ENCODE measurements around the gene ZNF791.
"Not testable (repeated sequence)": the region's sequence is repeated elsewhere in the genome, so short reads cannot be mapped to it uniquely, and the experiment has no call there.

Gene ZNF791

DNA sequence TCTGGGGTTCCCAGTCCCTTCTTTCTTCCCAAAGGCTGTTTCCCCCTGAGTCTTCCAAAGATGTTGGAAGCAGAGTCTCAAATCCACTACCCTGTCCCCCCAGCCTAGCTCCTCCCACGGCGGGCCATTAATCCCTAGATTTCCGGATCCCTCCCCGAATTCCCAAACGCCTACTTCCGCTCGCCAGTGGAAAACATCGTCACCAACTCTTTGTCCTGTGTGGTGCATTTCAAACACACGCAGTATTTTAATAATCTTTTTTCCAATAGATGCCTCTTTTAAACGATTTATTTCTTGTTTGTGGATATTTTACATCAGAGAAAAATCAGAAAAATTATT, 610 bp downstream of the ZNF791 start:
- DNase-seq, result no peak
- peaks cover 50% of the 10 kb centered on the region for H3K4me1 Mint-ChIP-seq (ENCODE audit: low read depth)

DNA sequence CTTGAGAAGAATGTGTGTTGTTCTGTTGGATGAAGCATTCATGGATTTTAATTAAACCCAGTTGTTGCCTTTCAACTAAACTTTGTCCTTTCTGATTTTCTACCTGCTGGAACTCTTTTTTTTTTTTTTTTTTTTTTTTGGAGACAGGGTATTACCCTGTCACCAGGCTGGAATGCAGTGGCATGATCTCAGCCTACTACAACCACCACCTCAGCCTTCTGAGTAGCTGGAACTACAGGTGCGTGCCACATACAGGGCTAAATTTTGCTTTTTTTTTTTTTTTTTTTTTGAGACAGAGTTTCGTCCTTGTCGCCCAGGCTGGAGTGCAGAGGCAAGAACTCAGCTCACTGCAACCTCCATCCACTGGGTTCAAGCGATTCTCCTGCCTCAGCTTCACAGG, 6.9 kb downstream of the ZNF791 start:
- peaks cover 59% of the 10 kb centered on the region for H3K4me1 Mint-ChIP-seq (ENCODE audit: low read depth)
- H3K4me3 Mint-ChIP-seq, result no peak overlapping the region

More for the DNA sequence above, 610 bp downstream of the ZNF791 start:
- Mint-ChIP-seq H3K4me3 (peak overlapping the region; percentile 100), H3K27ac (peak overlapping the region; percentile 99), H3K27me3 (no peaks in the 10 kb centered on the region), H3K36me3 (ENCODE audit: low read depth) (peaks cover 63% of the 10 kb centered on the region), H3K9me3 (no peaks in the 10 kb centered on the region)

DNA sequence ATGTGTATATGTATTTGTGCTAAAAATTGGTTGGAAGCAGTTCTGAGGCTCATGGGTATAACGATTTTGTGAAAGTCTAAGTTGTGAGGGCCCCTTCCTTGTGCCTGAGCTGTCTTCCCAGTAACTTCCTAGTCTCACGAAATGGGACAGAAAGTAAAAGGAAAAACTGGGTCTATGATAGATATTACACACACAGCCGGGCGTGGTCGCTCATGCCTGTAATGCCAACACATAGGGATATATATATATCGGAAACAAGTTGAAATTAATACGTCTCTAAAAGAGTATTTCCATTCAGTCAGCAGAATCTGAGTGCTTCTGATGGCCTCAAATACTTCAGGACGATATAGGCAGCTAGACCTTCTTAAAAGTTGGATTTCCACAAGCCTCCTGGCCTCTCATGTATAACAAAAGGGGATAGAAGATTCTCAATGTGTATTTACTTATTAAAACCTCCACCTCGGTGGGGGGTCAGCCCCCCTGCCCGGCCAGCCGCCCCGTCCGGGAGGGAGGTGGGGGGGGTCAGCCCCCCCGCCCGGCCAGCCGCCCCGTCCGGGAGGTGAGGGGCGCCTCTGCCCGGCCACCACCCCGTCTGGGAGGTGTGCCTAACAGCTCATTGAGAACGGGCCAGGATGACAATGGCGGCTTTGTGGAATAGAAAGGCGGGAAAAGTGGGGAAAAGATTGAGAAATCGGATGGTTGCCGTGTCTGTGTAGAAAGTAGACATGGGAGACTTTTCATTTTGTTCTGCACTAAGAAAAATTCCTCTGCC, 10.7 kb downstream of the ZNF791 start:
- H3K4me3 Mint-ChIP-seq, H3K27ac Mint-ChIP-seq, H3K27me3 Mint-ChIP-seq, H3K9me3 Mint-ChIP-seq, DNase-seq: not testable (repeated sequence)
- peaks cover 59% of the 10 kb centered on the region for H3K36me3 Mint-ChIP-seq (ENCODE audit: low read depth)
- H3K4me1 Mint-ChIP-seq (ENCODE audit: low read depth), result peaks cover 34% of the 10 kb centered on the region

More for the DNA sequence above, 6.9 kb downstream of the ZNF791 start:
- Mint-ChIP-seq H3K9me3 (no peaks in the 10 kb centered on the region), H3K27me3 (no peaks in the 10 kb centered on the region), H3K27ac (no peak overlapping the region), H3K36me3 (ENCODE audit: low read depth) (peaks cover 62% of the 10 kb centered on the region)
- DNase-seq, result no peak

DNA sequence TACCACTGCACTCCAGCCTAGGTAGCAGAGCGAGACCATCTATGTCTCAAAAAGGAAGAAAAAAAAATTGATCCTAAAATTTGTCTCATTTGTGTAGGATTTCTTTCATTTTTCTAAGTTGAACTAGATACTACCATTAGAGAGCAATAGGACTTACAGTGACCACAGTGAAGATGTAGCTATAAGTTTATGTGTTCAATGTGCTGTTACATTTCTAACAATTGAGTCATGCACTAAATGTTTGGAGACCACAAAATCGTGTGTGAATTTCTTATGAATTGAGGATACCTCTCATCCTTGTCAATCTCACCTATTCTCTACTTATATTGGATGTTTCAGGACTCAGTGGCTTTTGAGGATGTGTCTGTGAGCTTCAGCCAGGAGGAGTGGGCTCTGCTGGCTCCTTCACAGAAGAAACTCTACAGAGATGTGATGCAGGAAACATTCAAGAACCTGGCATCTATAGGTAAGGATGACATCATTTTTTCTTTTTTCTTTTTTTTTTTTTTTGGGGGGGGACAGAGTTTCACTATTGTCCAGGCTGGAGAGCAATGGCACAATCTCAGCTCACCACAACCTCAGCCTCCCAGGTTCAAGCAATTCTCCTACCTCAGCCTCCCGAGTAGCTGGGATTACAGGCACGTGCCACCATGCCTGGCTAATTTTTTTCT, 12.8 kb downstream of the ZNF791 start:
- Mint-ChIP-seq H3K27me3 (no peaks in the 10 kb centered on the region), H3K36me3 (ENCODE audit: low read depth) (peaks cover 68% of the 10 kb centered on the region), H3K4me1 (ENCODE audit: low read depth) (peaks cover 23% of the 10 kb centered on the region), H3K9me3 (peaks cover 8% of the 10 kb centered on the region), H3K4me3 (no peak overlapping the region), H3K27ac (no peak overlapping the region)
- DNase-seq, result no peak

DNA sequence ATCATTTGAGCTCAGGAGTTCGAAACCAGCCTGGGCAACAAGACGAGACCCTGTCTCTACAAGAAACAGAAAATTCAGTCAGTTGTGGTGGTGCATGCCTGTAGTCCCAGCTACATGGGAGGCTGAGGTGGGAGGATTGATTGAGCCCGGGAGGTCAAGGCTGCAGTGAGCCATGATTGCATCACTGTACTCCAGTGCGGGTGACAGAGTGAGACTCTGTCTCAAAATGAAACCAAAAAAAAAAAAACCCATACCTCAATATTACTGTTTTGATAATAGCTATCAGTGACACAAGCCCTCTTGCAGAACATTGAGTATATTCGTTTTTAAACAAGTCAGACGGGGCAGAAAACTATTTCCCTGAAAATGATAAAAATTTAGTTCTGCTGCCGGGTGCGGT, 16.2 kb downstream of the ZNF791 start:
- Mint-ChIP-seq H3K9me3 (peaks cover 14% of the 10 kb centered on the region), H3K4me1 (ENCODE audit: low read depth) (peaks cover 21% of the 10 kb centered on the region), H3K36me3 (ENCODE audit: low read depth) (peaks cover 83% of the 10 kb centered on the region), H3K27me3 (no peaks in the 10 kb centered on the region), H3K27ac (no peak overlapping the region), H3K4me3 (no peak overlapping the region)
- DNase-seq, result no peak

DNA sequence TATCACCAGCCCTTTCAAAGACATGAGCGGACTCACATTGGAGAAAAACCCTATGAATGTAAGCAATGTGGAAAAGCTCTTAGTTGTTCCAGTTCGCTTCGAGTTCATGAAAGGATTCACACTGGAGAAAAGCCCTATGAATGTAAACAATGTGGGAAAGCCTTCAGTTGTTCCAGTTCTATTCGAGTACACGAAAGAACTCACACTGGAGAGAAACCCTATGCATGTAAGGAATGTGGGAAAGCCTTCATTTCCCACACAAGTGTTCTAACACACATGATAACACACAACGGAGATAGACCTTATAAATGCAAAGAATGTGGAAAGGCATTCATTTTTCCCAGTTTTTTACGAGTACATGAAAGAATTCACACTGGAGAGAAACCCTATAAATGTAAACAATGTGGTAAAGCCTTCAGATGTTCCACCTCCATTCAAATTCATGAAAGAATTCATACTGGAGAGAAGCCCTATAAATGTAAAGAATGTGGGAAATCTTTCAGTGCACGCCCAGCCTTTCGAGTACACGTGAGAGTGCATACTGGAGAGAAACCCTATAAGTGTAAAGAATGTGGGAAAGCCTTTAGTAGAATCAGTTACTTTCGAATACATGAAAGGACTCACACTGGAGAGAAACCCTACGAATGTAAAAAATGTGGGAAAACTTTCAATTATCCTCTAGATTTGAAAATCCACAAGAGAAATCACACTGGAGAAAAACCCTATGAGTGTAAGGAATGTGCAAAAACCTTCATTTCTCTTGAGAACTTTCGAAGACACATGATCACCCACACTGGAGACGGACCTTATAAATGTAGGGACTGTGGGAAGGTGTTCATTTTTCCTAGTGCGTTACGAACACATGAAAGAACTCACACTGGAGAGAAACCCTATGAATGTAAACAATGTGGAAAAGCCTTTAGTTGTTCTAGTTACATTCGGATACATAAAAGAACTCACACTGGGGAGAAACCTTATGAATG, 17.6 kb downstream of the ZNF791 start:
- Mint-ChIP-seq H3K4me3 (no peak overlapping the region), H3K27ac (peak overlapping the region; percentile 33), H3K36me3 (ENCODE audit: low read depth) (peaks cover 88% of the 10 kb centered on the region), H3K4me1 (ENCODE audit: low read depth) (peaks cover 17% of the 10 kb centered on the region), H3K9me3 (peaks cover 14% of the 10 kb centered on the region), H3K27me3 (no peaks in the 10 kb centered on the region)
- no peak for DNase-seq

DNA sequence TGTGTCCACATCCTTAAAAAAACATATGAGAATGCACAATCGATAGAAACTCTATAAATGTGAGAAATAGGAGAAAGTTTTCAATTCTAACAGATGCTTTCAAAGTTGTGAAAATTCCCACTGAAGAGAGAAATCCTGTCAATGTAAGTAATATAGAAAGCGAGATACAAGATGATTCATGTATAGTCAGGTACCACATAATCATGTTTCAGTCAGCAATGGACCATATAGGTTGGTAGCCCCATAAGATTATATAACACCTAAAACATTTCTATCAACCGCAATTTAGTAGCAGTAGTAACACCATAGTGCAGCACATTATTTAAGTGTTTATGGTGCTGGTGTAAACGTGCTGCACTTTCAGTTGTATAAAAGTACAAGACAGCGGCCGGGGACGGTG, 18.5 kb downstream of the ZNF791 start:
- H3K4me1 Mint-ChIP-seq (ENCODE audit: low read depth), result peaks cover 15% of the 10 kb centered on the region
- H3K36me3 Mint-ChIP-seq (ENCODE audit: low read depth), result peaks cover 89% of the 10 kb centered on the region
- H3K27me3 Mint-ChIP-seq, result no peaks in the 10 kb centered on the region
- no peak overlapping the region for H3K4me3 Mint-ChIP-seq
- peaks cover 14% of the 10 kb centered on the region for H3K9me3 Mint-ChIP-seq
- no peak for DNase-seq
- H3K27ac Mint-ChIP-seq, result no peak overlapping the region

DNA sequence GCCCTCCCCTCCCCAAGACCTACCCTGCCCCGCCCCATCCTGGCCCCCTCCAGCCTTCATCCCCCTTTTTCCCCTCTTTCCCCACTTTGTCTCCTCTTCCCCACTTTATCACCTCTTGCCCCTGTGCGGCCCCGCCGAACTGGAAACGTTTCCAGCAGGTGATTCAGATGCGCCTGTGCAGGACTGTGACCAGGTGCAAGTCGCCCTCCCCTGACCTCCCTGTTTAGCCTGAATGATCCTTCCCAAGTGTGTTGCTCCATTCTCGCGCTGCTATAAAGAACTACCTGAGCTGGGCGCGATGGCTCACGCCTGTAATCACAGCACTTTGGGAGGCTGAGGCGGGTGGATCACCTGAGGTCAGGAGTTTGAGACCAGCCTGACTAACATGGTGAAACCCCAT, 25.9 kb downstream of the ZNF791 start:
- DNase-seq, result no peak
- H3K27ac Mint-ChIP-seq, result no peak overlapping the region
- no peaks in the 10 kb centered on the region for H3K27me3 Mint-ChIP-seq
- H3K9me3 Mint-ChIP-seq, result no peaks in the 10 kb centered on the region
- H3K4me3 Mint-ChIP-seq, result no peak overlapping the region
- H3K4me1 Mint-ChIP-seq (ENCODE audit: low read depth), result peaks cover 27% of the 10 kb centered on the region
- peaks cover 34% of the 10 kb centered on the region for H3K36me3 Mint-ChIP-seq (ENCODE audit: low read depth)

DNA sequence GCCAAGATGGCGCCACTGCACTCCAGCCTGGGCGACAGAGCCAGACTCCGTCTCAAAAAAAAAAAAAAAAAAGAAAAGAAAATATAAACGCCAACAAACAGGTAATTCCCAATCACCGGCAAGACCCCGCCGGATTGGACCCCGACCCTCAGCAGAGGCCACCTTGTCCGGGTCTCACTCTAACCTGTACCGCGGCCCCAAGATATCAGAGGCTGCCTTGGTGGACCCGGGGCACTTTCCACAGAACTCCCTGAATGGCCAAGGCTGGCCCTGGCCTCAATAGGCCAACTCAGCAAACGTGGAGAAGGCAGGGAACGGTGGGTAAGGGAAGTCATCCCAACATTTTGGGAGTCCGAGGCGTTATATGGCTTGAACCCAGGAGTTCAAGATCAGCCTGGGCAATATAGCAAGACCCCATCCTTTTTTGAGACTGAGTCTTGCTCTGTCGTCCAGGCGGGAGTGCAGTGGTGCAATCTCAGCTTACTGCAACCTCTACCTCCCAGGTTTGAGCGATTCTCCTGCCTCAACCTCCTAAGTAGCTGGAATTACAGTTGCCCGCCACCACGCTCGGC, 28.0 kb downstream of the ZNF791 start:
- peaks cover 29% of the 10 kb centered on the region for H3K36me3 Mint-ChIP-seq (ENCODE audit: low read depth)
- H3K9me3 Mint-ChIP-seq, result no peaks in the 10 kb centered on the region

DNA sequence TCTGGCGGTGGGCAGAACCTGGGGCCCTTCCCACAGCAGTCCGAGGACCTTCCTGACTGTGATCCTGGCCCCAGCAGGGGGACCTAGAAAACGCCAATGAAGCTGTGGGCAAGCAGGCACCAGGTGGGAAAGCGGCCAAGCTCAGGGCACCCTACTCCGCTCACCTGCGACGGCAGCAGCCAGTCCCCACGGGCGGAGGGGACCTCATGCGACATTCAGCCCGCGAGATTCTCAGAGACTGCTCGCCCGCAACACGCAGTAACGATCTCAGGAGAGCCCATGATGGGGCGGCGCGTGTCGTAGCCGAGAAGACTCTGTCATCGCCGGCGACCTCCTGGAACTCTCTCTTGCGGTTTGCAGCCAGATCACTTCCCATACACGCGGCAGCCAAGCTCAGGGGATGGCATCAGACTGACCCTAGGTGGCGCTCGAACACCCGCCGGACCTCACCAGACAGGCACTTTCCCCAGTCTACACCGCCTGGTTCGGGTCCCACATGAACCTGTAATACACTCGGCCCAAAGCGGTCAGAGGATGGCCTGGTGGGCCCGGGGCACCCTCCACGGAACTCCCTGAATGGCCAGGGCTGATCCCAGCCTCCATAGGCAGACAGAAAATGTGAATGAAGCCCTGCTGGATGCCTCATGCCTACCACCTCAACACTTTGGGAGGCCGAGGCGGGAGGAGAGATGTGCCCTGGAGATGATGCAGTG, 29.3 kb downstream of the ZNF791 start:
- Mint-ChIP-seq H3K9me3 (no peaks in the 10 kb centered on the region), H3K36me3 (ENCODE audit: low read depth) (peaks cover 33% of the 10 kb centered on the region), H3K27ac (peak overlapping the region; percentile 84), H3K4me3 (peak overlapping the region; percentile 73), H3K27me3 (no peaks in the 10 kb centered on the region), H3K4me1 (ENCODE audit: low read depth) (peaks cover 22% of the 10 kb centered on the region)
- peak; percentile 91 for DNase-seq

More for the DNA sequence above, 28.0 kb downstream of the ZNF791 start:
- no peak for DNase-seq
- Mint-ChIP-seq H3K4me1 (ENCODE audit: low read depth) (peaks cover 27% of the 10 kb centered on the region), H3K27ac (no peak overlapping the region), H3K27me3 (no peaks in the 10 kb centered on the region), H3K4me3 (no peak overlapping the region)

DNA sequence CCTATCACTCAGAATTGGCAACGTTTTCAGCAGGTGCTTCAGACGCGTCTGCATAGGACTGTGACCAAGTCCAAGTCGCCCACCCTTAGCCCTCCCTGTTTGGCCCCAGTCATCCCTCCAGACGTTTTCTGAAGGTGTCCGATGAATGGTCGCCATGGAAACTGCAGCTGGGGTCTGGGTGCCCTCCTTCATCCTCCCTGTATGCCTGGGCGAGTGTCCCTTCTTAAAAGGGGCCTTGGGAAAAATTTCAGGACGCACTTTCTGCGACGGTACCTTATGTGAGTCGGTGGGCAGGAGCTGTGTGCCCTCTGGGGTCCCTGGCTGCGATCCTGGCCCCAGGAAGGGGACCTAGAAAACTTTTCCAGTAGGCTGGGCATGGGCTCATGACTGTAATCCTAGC, 30.7 kb downstream of the ZNF791 start:
- H3K27me3 Mint-ChIP-seq, result no peaks in the 10 kb centered on the region
- H3K4me1 Mint-ChIP-seq (ENCODE audit: low read depth), result peaks cover 17% of the 10 kb centered on the region
- no peaks in the 10 kb centered on the region for H3K9me3 Mint-ChIP-seq
- H3K4me3 Mint-ChIP-seq, result no peak overlapping the region
- DNase-seq, result no peak
- no peak overlapping the region for H3K27ac Mint-ChIP-seq
- peaks cover 38% of the 10 kb centered on the region for H3K36me3 Mint-ChIP-seq (ENCODE audit: low read depth)

DNA sequence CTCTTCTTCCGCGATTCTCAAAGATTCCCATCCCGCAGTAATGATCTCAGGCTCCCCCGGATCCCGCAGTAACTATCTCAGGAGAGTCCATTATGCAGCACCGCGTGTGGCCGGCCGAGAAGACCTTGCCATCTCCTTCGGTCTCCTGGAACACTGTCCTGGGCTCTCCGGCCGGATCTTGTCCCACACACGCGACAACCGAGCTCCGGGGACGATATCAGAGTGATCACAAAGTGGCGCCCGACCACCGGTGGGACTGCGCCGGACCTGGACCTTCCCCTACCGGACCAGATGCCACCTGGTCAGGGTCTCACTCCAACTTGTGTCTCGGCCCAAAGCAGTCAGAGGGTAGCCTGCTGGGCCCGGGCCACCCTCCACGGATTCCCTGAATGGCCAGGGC, 31.8 kb downstream of the ZNF791 start:
- Mint-ChIP-seq H3K27ac (no peak overlapping the region), H3K36me3 (ENCODE audit: low read depth) (peaks cover 45% of the 10 kb centered on the region), H3K27me3 (no peaks in the 10 kb centered on the region), H3K9me3 (no peaks in the 10 kb centered on the region), H3K4me1 (ENCODE audit: low read depth) (peaks cover 10% of the 10 kb centered on the region), H3K4me3 (no peak overlapping the region)
- no peak for DNase-seq

DNA sequence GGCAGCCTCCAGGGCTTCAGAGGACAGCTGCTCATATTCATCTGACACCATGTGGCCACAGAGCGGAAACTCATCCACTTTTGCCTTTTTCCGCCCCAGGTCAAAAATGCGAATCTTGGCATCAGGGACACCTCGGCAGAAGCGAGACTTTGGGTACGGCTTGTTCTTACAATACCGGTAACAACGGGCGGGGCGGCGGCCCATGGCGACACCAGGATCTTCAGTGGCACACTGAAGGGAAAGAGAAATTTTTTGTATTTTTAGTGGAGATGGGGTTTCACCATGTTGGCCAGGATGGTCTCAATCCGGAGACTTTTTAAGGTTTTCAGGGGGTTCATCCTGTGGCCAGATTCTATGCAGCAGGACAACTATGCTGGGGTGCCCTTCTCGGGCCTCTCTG, 33.0 kb downstream of the ZNF791 start:
- H3K27me3 Mint-ChIP-seq; H3K4me3 Mint-ChIP-seq; H3K9me3 Mint-ChIP-seq; H3K27ac Mint-ChIP-seq; DNase-seq; H3K4me1 Mint-ChIP-seq (ENCODE audit: low read depth): not testable (repeated sequence)
- H3K36me3 Mint-ChIP-seq (ENCODE audit: low read depth), result peaks cover 53% of the 10 kb centered on the region

DNA sequence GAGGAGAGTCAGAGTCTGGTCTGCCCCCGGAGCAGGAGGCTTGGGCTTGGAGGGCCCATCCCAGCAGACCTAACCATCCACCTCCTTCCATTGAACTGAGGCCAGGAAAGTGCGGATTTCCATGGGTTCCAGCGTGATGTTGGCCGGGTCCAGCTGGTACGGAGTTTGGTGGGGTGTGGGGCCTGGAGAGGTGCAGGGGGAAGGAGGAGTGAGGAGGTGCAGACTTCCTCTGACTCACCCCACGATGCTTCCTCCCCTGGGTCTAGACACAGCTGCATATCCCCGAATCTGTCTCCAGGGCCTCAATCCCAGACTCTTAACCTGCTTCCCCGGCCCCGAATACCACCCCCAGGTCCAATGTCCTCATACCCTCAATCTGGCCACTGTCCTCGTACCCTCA, 35.8 kb downstream of the ZNF791 start:
- Mint-ChIP-seq H3K27ac (peak overlapping the region; percentile 15), H3K9me3 (no peaks in the 10 kb centered on the region), H3K36me3 (ENCODE audit: low read depth) (peaks cover 70% of the 10 kb centered on the region), H3K4me3 (no peak overlapping the region), H3K4me1 (ENCODE audit: low read depth) (no peaks in the 10 kb centered on the region), H3K27me3 (no peaks in the 10 kb centered on the region)
- no peak for DNase-seq
